KMS-11 (cell line): ENCODE data around the gene FCSK.

ENCODE experiments used
- H2AFZ ChIP-seq: fragments of 200-600 bp; sonication (generic); 2 replicates; pipeline ENCODE4 v1.6.1; 2016; ENCODE audit warnings: antibody characterized with exemption, mixed run types, low read depth
- H3K27ac ChIP-seq: fragments of 200-600 bp; sonication (generic); 2 replicates; pipeline ENCODE4 v1.6.1; 2016; ENCODE audit warnings: mild to moderate bottlenecking, mixed run types
- H3K27me3 ChIP-seq: fragments of 200-600 bp; sonication (generic); 2 replicates; pipeline ENCODE4 v1.6.1; 2017; ENCODE audit warnings: mild to moderate bottlenecking, low read depth, mixed run types, moderate library complexity; ENCODE audit not compliant: insufficient read depth
- H3K36me3 ChIP-seq: fragments of 200-600 bp; sonication (generic); 2 replicates; pipeline ENCODE4 v1.6.1; 2017; ENCODE audit warnings: mild to moderate bottlenecking, mixed run types; ENCODE audit not compliant: insufficient read depth
- H3K4me1 ChIP-seq: fragments of 200-600 bp; sonication (generic); 2 replicates; pipeline ENCODE4 v1.6.1; 2016; ENCODE audit warnings: mild to moderate bottlenecking, low read depth, mixed run types; ENCODE audit not compliant: poor library complexity, severe bottlenecking
- H3K4me2 ChIP-seq: fragments of 200-600 bp; sonication (generic); 2 replicates; pipeline ENCODE4 v1.7.0; 2016; ENCODE audit warnings: mild to moderate bottlenecking, mixed run types
- H3K4me3 ChIP-seq: fragments of 200-600 bp; sonication (generic); IDR thresholded peaks from 2 replicates; pipeline ENCODE4 v1.6.1; 2017; ENCODE audit warnings: low read depth, low read length, mixed read lengths; ENCODE audit not compliant: insufficient read depth
- H3K79me2 ChIP-seq: fragments of 200-600 bp; sonication (generic); 2 replicates; pipeline ENCODE4 v1.6.1; 2016; ENCODE audit warnings: low read depth, mixed run types; ENCODE audit not compliant: insufficient read depth
- H3K9ac ChIP-seq: fragments of 200-600 bp; sonication (generic); 2 replicates; pipeline ENCODE4 v1.6.1; 2016; ENCODE audit warnings: mild to moderate bottlenecking, mixed run types
- H4K20me1 ChIP-seq: fragments of 200-600 bp; sonication (generic); 2 replicates; pipeline ENCODE4 v1.6.1; 2016; ENCODE audit warnings: mild to moderate bottlenecking, mixed run types; ENCODE audit not compliant: insufficient read depth
- TF ChIP-seq, protein P1 (sequence below): fragments of 200-600 bp; sonication (generic); conservative IDR thresholded peaks from 2 replicates; pipeline ENCODE4 v1.6.1; 2017; ENCODE audit warnings: low read depth, mild to moderate bottlenecking, antibody characterized with exemption, low read length, moderate library complexity, mixed read lengths

Gene FCSK

DNA sequence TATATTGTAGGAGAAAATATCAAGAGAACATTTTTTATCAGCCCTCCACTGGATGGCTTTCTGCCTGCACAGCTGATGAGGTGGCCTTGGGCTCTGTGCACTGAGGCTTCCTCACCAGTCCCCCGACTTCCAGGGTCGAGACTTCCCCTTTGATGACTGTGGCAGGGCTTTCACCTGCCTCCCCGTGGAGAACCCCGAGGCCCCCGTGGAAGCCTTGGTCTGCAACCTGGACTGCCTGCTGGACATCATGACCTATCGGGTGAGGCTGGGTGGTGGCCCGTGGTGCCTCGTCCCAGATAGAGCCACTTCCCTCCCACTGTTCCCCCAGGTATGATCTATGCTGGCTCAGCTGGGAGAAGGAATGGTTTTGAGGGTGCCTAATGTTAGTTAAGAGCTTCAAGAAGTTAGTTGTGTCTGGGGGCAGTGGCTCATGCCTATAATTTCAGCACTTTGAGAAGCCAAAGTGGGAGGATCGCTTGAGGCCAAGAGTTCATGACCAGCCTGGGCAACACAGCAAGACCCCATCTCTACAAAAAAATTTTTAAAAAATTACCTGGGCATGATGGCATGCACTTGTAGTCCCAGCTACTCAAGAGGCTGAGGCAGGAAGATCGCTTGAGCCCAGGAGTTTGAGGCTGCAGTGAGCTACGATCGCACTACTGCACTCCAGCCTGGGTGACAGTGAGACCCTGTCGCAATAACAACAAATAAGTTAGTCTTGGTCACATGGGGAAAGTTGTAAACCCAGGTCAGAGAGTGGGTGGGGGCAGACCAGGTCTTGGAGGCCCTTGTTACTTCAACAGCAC lies 11.8 kb downstream of the FCSK start:
- Histone ChIP-seq H3K4me1 (no peaks in the 10 kb centered on the region), H3K27me3 (no peaks in the 10 kb centered on the region)
- TF ChIP-seq, protein P1, sequence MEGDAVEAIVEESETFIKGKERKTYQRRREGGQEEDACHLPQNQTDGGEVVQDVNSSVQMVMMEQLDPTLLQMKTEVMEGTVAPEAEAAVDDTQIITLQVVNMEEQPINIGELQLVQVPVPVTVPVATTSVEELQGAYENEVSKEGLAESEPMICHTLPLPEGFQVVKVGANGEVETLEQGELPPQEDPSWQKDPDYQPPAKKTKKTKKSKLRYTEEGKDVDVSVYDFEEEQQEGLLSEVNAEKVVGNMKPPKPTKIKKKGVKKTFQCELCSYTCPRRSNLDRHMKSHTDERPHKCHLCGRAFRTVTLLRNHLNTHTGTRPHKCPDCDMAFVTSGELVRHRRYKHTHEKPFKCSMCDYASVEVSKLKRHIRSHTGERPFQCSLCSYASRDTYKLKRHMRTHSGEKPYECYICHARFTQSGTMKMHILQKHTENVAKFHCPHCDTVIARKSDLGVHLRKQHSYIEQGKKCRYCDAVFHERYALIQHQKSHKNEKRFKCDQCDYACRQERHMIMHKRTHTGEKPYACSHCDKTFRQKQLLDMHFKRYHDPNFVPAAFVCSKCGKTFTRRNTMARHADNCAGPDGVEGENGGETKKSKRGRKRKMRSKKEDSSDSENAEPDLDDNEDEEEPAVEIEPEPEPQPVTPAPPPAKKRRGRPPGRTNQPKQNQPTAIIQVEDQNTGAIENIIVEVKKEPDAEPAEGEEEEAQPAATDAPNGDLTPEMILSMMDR = no peak

DNA sequence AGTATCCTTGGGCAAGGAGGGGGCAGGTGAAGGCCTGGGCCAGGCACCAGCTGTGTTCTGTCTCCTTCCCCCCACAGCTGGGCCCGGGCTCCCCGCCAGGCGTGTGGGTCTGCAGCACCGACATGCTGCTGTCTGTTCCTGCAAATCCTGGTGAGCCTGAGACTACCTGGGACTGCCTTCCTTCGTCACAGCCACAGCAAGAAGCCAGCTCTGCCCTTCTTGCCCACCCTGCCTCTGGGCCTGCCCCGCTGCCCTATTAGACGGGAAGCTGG lies 12.3 kb downstream of the FCSK start:
- Histone ChIP-seq H3K4me3 (no peak overlapping the region), H3K27ac (no peak overlapping the region), H3K36me3 (no peaks in the 10 kb centered on the region)

More for the DNA sequence above, 11.8 kb downstream of the FCSK start:
- Histone ChIP-seq H3K4me3 (no peak overlapping the region), H2AFZ (no peak overlapping the region), H3K9ac (no peak overlapping the region), H3K4me2 (no peak overlapping the region), H3K36me3 (no peaks in the 10 kb centered on the region), H3K27ac (no peak overlapping the region), H3K79me2 (no peaks in the 10 kb centered on the region), H4K20me1 (no peaks in the 10 kb centered on the region)

DNA sequence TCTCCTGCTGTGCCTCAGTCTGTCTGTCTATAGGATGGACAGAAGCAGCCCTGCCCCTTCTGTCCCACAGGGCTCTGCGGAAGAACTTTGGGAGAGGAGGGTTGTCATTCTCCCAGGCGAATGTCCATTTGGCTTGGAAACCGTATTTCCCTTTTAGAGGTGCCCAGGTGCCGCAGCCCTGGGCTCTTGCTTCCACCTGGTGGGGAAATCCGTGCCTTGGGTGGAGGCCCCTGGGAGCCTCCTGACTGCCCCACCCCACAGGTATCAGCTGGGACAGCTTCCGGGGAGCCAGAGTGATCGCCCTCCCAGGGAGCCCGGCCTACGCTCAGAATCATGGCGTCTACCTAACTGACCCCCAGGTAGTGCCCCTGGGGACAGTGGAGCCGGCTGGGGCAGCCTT lies 12.7 kb downstream of the FCSK start:
- Histone ChIP-seq H2AFZ (no peak overlapping the region), H3K79me2 (no peaks in the 10 kb centered on the region), H3K27me3 (no peaks in the 10 kb centered on the region), H3K4me1 (no peaks in the 10 kb centered on the region), H3K36me3 (no peaks in the 10 kb centered on the region), H3K9ac (no peak overlapping the region), H3K27ac (no peak overlapping the region), H3K4me3 (no peak overlapping the region), H3K4me2 (no peak overlapping the region), H4K20me1 (no peaks in the 10 kb centered on the region)
- TF ChIP-seq, protein P1 = no peak

More for the DNA sequence above, 12.3 kb downstream of the FCSK start:
- Histone ChIP-seq H3K9ac (no peak overlapping the region), H2AFZ (no peak overlapping the region), H3K4me2 (no peak overlapping the region), H4K20me1 (no peaks in the 10 kb centered on the region), H3K27me3 (no peaks in the 10 kb centered on the region), H3K4me1 (no peaks in the 10 kb centered on the region), H3K79me2 (no peaks in the 10 kb centered on the region)
- TF ChIP-seq, protein P1 = no peak

DNA sequence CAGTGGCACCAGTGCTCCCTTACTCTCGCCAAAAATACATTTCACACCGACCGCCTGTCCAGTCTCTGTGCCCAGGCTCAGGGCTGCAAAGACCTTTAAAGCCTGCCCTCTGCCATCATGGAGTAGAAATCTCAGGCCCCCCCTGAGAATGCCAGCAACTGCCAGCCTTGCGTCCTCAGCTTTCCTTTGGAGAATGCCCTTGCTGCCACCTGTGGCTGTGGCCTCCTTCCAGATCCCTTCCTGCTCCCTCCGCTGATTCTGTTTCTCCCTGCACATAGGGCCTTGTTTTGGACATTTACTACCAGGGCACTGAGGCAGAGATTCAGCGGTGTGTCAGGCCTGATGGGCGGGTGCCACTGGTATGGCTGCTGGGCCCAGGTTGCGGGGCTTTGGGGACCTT lies 13.2 kb downstream of the FCSK start:
- H3K4me3 ChIP-seq = no peak overlapping the region
- H3K4me1 ChIP-seq = no peaks in the 10 kb centered on the region
- no peaks in the 10 kb centered on the region for H3K36me3 ChIP-seq
- no peaks in the 10 kb centered on the region for H3K79me2 ChIP-seq
- no peaks in the 10 kb centered on the region for H3K27me3 ChIP-seq
- TF ChIP-seq, protein P1 = no peak
- H3K27ac ChIP-seq = no peak overlapping the region
- H3K4me2 ChIP-seq = no peak overlapping the region
- H4K20me1 ChIP-seq = no peaks in the 10 kb centered on the region
- H3K9ac ChIP-seq = no peak overlapping the region
- no peak overlapping the region for H2AFZ ChIP-seq
